Measurements from ENCODE around the gene NPIPB12. TPM values are rescaled to one million over a fixed set of nuclear protein-coding genes. Genes with fewer than 3 reads are reported as not detected.
"Not testable (repeated sequence)": the region's sequence is repeated elsewhere in the genome, so short reads cannot be mapped to it uniquely, and the experiment has no call there.

Gene NPIPB12
- 11.7 TPM for polyA plus RNA-seq

- not testable (repeated sequence) for H3K4me3 Mint-ChIP-seq, H3K27me3 Mint-ChIP-seq, H3K4me1 Mint-ChIP-seq, H3K27ac Mint-ChIP-seq, H3K9me3 Mint-ChIP-seq, H3K36me3 Mint-ChIP-seq
Observed at GRCh38 chr16:29506308-29506707, at the start of gene NPIPB12. Gene NPIPB12 (minus strand): TSS chr16:29506408.

- H3K4me1 Mint-ChIP-seq, H3K27me3 Mint-ChIP-seq, H3K9me3 Mint-ChIP-seq, H3K36me3 Mint-ChIP-seq, H3K4me3 Mint-ChIP-seq, H3K27ac Mint-ChIP-seq: not testable (repeated sequence)
Observed at GRCh38 chr16:29521520-29521919, 15.3 kb upstream of the NPIPB12 start.

GRCh38 chr16:29482276-29482675 lies 23.9 kb downstream of the NPIPB12 start:
- H3K4me3 Mint-ChIP-seq, H3K36me3 Mint-ChIP-seq, H3K27ac Mint-ChIP-seq, H3K4me1 Mint-ChIP-seq, H3K9me3 Mint-ChIP-seq, H3K27me3 Mint-ChIP-seq: not testable (repeated sequence)

- not testable (repeated sequence) for H3K27ac Mint-ChIP-seq, H3K27me3 Mint-ChIP-seq
Observed at GRCh38 chr16:29472065-29472464, 34.1 kb downstream of the NPIPB12 start.

DNA sequence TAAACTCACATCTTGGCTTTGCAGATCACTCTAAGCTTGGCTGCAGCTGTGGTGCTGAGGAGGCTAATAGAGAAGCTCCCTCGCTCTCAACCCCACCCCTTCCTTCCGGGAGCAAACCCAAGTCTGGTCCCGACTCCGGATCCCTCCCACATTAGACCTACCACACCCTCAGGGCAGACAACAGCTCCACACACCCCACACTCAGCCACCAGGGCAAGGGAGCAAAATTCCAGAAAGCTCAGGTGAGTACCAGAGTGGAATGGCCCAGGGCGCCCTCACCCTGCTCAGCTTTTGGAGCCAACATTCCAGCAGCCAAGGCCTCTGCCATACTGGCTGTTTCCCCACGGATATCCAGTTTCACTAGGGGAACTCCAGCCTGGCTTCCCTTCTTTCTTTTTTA lies 36.5 kb downstream of the NPIPB12 start:
- not testable (repeated sequence) for H3K9me3 Mint-ChIP-seq, H3K27me3 Mint-ChIP-seq, H3K36me3 Mint-ChIP-seq, H3K4me1 Mint-ChIP-seq
- Mint-ChIP-seq H3K27ac (peak overlapping the region in 1 of 3 donors; percentile 39), H3K4me3 (peak overlapping the region; percentile 43 to 85 (median 60))

More at GRCh38 chr16:29472065-29472464, 34.1 kb downstream of the NPIPB12 start:
- not testable (repeated sequence) for H3K9me3 Mint-ChIP-seq, H3K4me3 Mint-ChIP-seq, H3K36me3 Mint-ChIP-seq, H3K4me1 Mint-ChIP-seq

GRCh38 chr16:29467654-29468366 lies 38.4 kb downstream of the NPIPB12 start:
- not testable (repeated sequence) for H3K27ac Mint-ChIP-seq, H3K4me1 Mint-ChIP-seq, H3K9me3 Mint-ChIP-seq, H3K27me3 Mint-ChIP-seq, H3K36me3 Mint-ChIP-seq, H3K4me3 Mint-ChIP-seq

DNA sequence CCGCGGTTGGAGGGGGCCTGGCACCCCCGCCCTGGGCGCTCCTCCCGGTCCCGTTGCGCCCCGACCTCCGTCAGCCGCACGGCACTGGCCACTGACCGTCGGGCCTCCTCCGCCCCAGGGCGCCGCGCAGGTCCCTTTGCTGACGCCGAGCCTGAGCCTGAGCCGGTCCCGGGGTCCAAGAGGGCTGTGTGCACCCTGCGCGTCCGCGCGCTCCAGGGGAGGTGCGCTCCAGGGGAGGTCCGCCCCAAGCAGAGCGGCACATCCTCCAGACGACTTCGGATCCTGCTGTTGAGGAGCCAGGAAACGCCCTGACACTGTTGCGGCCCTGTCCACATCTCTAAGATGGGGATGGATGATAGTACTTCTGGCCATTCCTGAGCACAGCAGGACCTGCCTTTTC lies 39.3 kb downstream of the NPIPB12 start:
- not testable (repeated sequence) for H3K9me3 Mint-ChIP-seq, H3K4me3 Mint-ChIP-seq, H3K27me3 Mint-ChIP-seq, H3K27ac Mint-ChIP-seq, H3K4me1 Mint-ChIP-seq, H3K36me3 Mint-ChIP-seq

DNA sequence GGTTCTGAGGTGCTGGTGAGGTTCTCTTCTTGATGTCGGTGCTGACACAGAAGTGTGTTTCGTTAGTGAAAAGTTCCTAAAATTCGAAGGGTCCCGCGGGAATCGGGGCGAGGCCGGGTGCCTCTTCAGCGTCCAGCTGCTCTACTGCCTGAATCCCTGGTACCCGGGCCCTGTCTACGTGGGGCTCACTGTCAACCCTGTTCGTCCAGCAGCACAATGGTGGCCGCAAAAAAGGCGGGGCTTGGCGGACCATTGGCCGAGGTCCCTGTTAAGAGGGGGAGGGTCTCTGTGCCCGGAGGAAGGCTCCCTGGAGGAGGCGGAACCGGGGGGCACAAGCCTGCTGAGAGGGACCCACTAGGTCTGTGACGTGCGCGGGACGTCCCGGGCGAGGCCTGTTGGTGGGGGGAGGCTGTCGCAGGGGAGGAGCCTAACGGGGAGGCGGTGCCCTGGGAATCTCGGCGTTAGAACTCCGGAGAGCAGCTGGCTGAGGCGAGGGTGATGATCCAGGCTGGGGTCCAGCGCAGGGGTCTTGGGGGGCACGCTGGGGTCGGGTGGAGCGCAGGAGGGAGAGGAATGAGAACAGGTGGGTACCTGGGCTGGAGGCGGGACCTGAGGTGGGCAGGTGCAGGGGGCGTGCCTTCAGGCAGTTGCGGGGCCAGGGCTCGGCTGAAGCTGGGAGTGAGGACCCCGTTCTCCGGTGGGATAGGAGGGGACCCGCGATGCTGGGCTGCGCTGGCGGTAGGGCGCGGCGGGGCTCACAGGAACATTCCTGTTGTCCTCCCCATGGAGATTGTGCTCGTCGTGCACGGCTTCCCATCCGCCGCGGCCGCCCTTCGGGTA lies 40.0 kb downstream of the NPIPB12 start:
- H3K4me3 Mint-ChIP-seq, H3K9me3 Mint-ChIP-seq, H3K4me1 Mint-ChIP-seq: not testable (repeated sequence)

DNA sequence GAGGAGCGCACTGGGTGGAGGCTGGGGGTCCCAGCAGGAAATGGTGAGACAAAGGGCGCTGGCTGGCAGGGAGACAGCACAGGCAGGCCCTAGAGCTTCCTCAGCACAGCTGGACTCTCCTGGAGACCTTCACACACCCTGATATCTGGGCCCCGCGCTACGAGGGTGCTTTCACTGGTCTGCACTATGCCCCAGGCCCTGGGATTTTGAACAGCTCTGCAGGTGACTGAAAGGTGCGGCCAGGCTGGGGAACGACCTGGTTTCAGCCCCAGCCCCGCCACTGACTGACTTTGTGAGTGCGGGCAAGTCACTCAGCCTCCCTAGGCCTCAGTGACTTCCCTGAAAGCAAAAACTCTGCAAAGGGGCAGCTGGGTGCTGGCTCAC lies 45.6 kb downstream of the NPIPB12 start:
- not testable (repeated sequence) for H3K27me3 Mint-ChIP-seq, H3K36me3 Mint-ChIP-seq, H3K4me1 Mint-ChIP-seq, H3K4me3 Mint-ChIP-seq, H3K9me3 Mint-ChIP-seq, H3K27ac Mint-ChIP-seq

More for the DNA sequence above, 40.0 kb downstream of the NPIPB12 start:
- not testable (repeated sequence) for H3K36me3 Mint-ChIP-seq, H3K27ac Mint-ChIP-seq, H3K27me3 Mint-ChIP-seq

DNA sequence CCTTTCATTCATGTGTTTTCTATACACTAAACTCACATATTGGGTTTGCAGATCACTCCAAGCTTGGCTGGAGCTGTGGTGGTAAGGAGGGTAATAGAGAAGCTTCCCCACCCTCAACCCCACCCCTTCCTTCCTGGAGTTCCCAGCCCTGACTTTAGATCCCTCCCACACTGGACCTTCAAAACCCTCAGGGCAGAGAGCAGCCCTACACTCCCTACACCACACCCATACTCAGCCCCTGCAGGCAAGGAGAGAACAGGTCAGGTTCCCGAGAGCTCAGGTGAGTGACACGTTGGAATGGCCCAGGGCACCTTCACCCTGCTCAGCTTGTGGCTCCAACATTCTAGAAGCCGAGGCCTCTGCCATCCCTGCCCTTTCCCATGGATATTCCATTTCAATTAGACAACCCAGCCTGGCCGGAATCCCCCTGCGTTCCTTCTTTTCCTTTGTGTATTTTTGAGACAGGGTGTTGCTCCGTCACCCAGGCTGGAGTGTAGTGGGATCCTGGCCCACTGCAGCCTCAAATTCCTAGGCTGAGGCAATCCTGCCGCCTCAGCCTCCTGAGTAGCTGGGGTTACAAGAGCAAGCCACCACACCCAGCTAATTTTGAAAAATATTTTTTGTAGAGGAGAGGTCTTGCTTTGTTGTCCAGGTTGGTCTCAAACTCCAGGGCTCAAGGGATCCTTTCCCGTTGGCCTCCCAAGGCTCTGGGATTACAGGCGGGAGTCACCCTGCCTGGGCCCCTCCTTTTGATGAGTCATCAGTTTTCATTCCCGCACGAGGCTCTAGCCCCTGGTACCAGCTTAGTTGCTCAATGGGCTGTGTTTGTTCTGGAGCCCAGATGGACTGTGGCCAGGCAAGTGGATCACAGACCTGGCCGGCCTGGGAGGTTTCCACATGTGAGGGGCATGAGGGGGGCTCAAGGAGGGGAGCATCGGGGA lies 46.2 kb downstream of the NPIPB12 start, which contains the start of gene SULT1A4:
Gene SULT1A4 (plus strand): TSS at position 208 of the 941 bp plus-strand sequence. CDS start 1,473 bp downstream, outside the sequence.
- not testable (repeated sequence) for H3K4me1 Mint-ChIP-seq, H3K4me3 Mint-ChIP-seq, H3K9me3 Mint-ChIP-seq, H3K36me3 Mint-ChIP-seq, H3K27ac Mint-ChIP-seq, H3K27me3 Mint-ChIP-seq

DNA sequence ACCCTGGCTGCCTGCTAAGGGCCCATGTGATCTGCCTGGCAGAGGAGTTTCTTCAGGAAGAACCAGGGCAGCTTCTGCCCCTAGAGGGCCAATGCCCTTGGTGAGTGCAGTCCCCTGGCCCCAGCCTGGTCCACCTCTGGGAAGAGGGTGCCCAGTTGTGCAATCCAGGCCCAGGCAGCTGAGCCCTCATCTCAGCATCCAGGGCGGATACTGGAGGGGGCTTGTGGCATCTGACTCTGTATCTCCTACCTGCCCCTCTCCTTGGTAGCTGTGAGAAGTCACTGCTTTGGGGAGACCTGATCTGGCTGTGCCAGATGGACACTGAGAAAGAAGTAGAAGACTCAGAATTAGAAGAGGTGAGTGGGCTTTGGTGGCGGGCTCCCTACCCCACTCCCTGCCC lies 48.5 kb downstream of the NPIPB12 start:
- not testable (repeated sequence) for H3K4me3 Mint-ChIP-seq, H3K9me3 Mint-ChIP-seq, H3K36me3 Mint-ChIP-seq, H3K27ac Mint-ChIP-seq, H3K27me3 Mint-ChIP-seq, H3K4me1 Mint-ChIP-seq

GRCh38 chr16:29454828-29455227 lies 51.4 kb downstream of the NPIPB12 start:
- H3K9me3 Mint-ChIP-seq, H3K27ac Mint-ChIP-seq, H3K4me1 Mint-ChIP-seq, H3K36me3 Mint-ChIP-seq, H3K27me3 Mint-ChIP-seq, H3K4me3 Mint-ChIP-seq: not testable (repeated sequence)

- not testable (repeated sequence) for H3K36me3 Mint-ChIP-seq
Observed at GRCh38 chr16:29454269-29454668, 51.9 kb downstream of the NPIPB12 start, which contains the start of the genes BOLA2 and SLX1B. Gene BOLA2 (minus strand): TSS chr16:29454351. CDS start chr16:29454253, 98 bp downstream. Gene SLX1B (plus strand): TSS chr16:29454533.

DNA sequence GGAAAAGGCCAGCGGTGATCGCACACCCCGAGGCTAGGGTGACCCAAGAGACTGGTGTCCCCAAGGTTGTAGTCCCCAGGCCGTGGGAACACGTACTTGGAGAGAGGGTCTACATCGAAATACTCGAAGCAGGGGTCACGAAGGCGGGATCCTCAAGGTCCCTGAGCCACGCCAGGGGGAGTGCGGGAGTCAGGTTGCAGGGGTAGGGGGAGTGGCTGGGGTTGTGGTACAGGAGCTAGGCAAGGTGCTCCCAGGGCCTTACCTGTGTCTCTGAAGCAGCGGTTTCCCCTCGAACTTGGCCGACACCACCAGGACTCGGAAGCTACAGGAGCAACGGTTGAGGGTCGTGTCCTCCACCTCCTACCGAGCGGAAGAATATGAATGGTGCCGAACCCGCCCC lies 52.5 kb downstream of the NPIPB12 start:
- H3K27me3 Mint-ChIP-seq, H3K27ac Mint-ChIP-seq, H3K4me1 Mint-ChIP-seq, H3K36me3 Mint-ChIP-seq, H3K4me3 Mint-ChIP-seq, H3K9me3 Mint-ChIP-seq: not testable (repeated sequence)

More at GRCh38 chr16:29454269-29454668, 51.9 kb downstream of the NPIPB12 start, which contains the start of the genes BOLA2 and SLX1B:
- H3K9me3 Mint-ChIP-seq, H3K4me3 Mint-ChIP-seq, H3K27ac Mint-ChIP-seq, H3K4me1 Mint-ChIP-seq, H3K27me3 Mint-ChIP-seq: not testable (repeated sequence)
